NCI-H526 (cell line): ENCODE results near the gene SUZ12.
"Not testable (repeated sequence)": the region's sequence is repeated elsewhere in the genome, so short reads cannot be mapped to it uniquely, and the experiment has no call there.

ENCODE experiments used
- DNase-seq, 2 experiments: peaks; one replicate each; lab custom pipeline; 2025; lab: John Stamatoyannopoulos, UW

Gene SUZ12

DNA sequence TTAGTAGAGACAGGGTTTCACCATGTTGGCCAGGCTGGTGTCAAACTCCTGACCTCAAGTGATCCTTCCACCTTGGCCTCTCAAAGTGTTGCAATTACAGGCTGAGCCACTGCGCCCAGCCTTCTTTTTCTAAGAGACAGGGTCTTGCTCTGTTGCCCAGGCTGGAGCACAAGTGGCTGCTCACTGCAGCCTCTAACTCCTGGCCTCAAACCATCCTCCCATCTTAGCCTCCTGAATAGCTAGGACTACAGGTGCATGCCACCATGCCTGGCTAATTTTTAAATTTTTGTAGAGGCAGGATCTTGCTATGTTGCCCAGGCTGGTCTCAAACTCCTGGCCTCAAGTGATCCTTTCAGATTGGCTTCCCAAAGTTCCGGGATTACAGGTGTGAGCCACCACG lies 15.1 kb downstream of the SUZ12 start:
- DNase-seq, result not testable (repeated sequence)

DNA sequence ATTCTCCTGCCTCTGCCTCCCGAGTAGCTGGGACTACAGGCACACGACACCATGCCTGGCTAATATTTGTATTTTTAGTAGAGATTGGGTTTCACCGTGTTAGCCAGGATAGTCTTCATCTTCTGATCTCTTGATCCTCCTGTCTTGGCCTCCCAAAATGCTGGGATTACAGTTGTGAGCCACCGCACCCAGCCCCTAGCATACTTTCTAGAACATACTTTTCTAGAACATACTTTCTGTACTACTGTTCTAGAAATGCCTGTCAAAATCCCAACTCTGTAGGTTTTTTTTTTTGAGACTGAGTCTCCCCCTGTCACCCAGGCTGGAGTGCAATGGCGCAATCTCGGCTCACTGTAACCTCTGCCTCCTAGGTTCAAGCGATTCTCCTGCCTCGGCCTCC lies 27.3 kb downstream of the SUZ12 start:
- DNase-seq, result not testable (repeated sequence)

DNA sequence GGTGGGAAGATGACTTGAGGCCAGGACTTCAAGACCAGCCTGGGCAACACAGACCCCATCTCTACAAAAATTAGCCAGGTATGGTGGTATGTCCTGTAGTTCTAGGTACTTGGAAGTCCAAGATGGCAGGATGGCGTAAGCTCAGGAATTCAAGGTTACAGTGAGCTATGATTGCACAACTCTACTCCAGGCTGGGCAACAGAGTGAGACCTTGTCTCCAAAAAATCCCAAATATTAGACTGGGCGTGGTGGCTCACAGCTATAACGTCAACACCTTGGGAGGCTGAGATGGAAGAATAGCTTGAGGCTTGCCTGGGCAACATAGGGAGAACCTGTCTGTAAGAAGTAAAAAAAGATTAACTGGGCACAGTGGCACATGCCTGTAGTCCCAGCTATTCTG lies 30.8 kb downstream of the SUZ12 start:
- no peak for DNase-seq

DNA sequence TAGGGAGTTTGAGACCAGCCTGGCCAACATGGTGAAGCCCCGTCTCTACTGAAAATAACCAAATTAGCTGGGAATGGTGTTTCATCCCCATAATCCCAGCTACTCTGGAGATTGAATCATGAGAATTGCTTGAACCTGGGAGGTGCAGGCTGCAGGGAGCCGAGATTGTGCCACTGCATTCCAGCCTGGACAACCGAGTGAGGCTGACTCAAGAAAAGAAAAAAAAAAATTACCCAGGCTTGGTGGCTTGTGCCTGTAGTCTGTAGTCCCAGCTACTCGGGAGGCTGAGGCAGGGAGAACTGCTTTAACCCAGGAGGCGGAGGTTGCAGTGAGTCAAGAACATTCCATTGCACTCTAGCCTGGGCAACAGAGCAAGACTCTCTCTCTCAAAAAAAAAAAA lies 33.6 kb downstream of the SUZ12 start:
- not testable (repeated sequence) for DNase-seq

DNA sequence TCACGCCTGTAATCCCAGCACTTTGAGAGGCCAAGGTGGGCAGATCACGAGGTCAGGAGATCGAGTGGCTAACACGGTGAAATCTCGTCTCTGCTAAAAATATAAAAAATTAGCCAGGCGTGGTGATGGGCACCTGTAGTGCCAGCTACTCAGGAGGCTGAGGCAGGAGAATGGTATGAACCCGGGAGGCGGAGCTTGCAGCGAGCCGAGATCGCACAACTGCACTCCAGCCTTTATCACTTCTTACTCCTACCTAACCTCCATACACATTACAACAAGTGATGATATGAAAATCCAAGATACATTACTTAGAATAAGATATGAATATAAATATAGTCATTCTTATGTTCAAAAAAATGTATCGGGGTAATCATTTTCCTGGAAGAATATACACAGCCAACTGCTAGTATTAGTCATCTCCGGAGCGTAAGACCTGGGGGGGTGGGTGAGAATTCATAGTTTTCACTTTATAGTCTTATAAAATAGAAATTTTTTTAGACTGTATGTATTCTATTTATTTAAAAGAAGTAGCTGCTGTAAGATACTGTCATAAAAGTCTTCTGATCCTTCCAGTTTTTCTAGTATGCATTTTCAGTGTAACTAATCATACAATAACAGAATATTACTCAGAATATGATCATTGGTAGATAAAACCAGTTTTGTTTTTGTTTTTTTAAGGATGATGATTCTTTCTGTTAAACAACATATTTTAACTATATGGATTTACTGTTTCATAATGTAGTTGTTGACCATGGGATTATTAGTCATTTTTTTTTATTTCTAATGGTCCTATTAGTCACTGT lies 37.7 kb downstream of the SUZ12 start:
- DNase-seq, result not testable (repeated sequence)

DNA sequence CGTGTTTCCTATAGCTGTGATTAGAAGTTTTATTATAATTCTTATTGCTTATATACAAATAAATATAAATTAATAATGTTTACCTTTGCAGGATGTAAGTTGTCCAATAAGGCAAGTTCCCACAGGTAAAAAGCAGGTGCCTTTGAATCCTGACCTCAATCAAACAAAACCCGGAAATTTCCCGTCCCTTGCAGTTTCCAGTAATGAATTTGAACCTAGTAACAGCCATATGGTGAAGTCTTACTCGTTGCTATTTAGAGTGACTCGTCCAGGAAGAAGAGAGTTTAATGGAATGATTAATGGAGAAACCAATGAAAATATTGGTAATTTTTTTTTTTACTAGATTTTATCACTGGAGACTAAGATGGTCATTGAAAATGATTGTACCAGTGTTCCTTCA lies 38.6 kb downstream of the SUZ12 start:
- DNase-seq, result not testable (repeated sequence)

DNA sequence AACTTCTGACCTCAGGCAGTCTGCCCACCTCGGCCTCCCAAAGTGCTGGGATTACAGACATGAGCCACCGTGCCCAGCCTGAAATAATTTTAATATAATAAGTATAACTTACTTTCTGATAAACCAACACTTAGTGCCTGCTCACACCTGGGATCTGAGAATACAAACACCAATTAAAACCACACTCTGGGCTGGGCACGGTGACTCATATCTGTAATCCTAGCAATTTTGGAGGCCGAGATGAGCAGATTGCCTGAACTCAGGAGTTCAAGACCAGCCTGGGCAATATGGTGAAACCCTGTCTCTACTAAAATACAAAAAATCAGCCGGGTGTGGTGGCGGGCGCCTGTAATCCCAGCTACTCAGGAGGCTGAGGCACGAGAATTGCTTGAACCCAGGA lies 55.0 kb downstream of the SUZ12 start:
- not testable (repeated sequence) for DNase-seq

DNA sequence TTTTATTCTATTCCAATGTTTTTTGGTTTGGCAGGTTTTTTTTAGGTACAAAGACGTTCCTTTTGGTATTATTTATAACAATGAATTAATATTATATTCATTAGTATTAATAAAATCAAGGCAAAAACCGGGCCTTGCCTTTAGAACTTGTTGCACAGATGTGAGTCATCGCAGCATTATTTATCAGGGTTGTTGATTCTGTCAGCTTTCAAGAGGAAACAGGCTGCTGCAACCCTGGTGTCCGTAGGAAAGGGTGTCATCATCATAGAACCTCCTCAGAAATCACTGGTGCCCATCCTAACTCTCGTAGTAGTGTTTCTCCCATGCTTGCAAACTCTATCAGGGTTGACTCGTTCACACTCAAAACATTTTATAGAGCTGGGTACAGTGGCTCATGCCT lies 60.2 kb downstream of the SUZ12 start:
- no peak for DNase-seq

DNA sequence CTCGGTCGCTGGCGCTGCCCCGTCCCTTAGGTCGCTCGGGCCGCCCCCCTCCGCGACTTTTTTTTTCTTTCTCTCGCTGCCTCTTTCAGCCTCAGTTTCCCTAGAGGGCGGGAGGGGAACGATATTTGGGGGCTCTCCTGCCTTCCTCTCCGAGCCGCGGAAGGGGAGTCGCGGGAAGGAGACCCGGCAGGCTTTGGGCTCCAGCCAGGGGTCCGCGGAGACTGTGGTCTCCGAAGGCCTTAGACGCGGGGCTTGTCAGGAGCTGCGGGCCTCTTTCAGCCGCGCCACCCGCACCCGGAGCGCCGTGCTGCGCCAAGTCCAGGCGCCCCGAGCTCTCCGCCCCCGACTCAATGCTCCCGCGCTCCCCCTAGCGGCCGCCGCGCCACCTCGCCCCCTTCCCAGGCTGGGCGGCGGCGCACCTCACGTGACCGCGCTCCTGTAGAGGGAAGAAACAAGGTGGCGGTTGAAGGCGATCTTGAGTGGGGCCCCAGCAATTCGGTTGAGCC lies 70.2 kb downstream of the SUZ12 start, which contains the start of gene LRRC37B:
TSS of gene LRRC37B (plus strand) at position 427 of the 506 bp plus-strand sequence. CDS start 14,010 bp downstream, outside the sequence.
- peak; percentile 61 to 89 for DNase-seq

DNA sequence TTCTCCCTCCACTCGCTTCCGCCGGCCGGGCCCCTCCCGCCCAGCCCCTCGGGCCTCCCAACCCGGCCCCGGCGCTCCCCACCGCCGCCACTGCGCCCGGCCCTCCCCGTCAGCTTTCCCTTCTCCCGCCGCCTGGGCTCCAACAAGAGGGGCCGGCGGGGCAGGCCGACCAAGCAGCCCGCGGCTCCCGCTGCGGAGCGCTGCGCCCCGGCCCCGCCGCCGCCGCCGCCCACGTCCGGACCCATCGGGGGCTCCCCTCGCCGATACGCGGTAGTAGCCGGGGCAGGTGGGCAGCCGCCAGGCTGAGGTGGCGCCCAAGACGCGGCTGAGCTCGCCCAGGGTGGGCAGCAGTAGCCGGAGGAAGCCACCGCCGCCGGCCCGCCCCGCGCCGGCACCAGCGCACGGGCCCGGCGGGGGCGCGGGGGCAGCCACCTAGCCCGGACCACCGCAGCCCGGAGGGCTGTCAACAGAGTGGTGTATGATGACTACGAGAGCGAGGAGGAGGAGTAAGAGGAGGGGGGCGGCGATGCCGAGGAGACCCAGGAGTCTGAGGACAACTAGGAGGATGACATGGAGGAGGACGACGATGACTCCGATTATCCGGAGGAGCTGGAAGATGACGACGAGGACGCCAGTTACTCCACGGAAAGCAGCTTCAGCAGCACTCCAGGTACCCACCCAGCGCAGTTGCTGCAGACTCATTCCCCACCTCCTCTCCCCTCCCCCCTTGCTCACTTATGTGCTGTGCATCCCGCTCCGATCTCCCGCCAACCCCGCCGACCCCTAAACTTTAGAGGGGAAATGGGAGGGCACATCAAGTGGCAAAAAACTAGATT lies 70.9 kb downstream of the SUZ12 start:
- DNase-seq, result peak; percentile 34 to 79

DNA sequence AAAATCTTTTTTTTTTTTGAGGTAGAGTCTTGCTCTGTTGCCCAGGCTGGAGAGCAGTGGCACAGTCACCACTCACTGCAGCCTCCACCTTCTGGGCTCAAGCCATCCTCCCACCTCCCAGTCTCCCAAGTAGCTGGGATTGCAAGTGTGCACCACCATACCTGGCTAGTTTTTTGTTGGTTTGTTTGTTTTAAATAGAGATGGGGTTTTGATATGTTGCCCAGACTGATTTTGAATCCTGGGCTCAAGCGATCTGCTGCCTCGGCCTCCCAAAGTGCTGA lies 72.4 kb downstream of the SUZ12 start:
- DNase-seq, result no peak

DNA sequence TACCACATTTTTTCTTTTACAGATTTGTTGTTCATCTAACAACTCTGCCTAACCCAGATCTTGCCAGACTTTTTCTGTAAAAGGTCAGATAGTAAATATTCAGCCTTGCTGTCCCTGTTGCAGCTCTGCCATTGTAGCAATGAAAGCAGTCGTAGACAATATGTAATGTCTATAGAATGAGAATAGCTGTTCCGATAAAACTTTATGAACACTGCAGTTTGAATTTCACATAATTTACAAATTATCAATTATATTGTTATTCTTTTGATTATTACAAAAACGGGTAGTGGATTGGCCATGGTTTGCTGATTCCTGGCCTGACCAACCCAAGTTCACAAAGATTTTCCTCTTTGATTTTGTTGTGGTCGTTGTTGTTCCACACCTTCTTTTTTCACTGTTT lies 73.3 kb downstream of the SUZ12 start:
- DNase-seq, result no peak

DNA sequence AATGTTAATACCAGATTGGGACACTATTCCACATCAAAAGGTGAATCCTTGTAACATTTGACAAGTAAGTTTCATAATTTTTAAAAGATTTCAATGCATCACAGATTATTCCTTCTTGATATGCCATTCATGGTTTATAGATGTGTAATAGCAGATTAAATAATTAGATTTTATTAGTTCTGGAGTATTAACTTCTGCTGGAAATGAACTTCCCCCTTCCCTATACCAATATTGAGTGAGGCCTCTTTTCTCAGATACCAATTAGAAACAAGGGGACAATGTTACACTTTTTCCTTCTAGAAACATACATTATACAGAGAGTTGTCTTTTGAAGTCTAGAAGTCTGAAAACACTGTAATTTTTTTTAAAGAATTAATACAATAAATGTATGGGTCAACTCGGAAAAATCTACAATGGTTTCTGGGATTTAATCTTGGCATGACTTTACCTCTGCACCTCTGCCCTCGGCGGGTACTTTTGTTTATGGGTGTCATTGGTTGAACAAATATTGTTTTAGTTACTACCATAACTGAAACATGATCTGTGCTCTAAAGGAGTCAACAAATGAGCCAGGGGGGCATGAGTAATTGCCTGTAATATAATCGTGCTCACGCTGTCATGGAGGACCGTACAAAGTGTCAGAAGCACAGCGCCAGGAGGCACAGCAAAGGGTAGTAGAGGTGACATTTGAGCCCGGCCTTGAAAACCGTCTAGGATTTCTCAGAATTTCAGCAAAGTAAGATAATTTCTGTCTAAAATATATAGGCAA lies 78.6 kb downstream of the SUZ12 start:
- peak; percentile 54 to 70 for DNase-seq

DNA sequence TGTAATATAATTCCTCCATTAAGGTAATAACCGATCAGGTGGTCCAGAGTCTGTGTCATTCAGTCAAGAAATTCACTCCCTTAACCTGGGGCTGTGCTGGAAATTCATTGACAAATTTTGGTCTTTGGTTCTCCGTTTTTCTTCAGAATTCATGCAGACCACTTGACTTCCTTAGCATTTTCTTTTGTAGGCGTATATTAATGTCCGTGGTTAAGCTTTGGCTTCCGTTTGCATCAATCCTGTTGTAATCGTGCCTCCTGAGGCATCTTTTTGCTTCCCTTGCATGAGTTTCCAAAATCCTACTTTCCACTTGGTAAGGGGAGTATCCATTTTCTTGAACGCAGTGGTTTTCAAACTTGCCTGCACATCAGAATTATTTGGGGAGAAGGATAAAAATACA lies 79.4 kb downstream of the SUZ12 start:
- no peak for DNase-seq

DNA sequence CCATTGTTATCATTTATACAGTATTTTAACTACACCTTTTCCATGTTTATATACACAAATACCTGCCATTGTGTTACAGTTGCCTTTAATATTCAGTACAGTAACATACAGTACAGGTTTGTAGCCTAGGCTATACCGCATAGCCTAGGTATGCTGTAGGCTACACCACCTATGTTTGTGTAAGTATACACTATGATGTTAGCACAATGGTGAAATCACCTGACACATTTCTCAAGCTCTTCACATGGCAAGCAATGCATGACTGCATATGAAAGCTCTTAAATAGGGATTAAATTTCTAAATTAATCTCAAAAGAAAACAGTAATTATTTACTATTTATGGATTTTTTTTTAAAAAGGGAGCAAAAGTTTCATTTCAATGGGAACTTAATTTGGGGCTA lies 82.4 kb downstream of the SUZ12 start:
- no peak for DNase-seq

DNA sequence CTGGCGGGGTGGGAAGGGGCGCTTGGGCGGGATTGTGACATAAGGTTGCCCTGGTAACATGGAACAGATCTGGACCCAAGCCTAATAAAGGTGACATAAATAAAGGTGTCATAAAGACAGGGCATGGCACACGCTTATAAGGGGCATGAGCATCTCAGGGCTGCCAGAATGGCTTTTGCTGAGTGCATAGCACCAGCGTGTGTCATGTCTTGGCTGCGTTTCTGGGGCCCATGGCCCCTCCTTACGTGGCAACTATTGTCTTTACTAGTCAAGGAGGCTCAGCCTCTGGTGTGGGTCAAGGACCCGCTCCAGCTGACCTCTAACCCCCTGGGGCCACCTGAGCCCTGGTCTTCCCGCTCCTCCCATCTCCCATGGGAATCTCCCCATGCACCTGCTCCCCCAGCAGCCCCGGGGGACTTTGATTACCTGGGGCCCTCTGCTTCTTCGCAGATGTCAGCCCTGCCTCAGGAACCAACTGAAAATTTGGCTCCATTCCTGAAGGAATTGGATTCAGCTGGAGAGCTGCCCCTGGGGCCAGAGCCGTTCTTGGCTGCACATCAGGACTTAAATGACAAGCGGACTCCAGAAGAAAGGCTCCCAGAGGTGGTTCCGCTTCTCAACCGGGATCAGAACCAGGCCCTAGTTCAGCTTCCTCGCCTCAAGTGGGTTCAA lies 84.3 kb downstream of the SUZ12 start:
- peak in 1 of 2 experiments; percentile 3 for DNase-seq

DNA sequence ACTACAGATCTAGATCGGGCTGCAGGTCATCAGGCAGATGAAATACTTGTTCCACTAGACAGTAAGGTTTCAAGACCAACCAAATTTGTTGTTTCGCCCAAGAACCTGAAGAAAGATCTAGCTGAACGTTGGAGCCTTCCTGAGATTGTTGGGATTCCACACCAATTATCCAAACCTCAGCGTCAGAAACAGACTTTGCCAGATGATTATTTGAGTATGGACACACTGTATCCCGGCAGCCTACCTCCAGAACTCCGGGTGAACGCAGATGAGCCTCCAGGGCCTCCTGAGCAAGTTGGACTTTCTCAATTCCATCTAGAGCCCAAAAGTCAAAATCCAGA lies 84.8 kb downstream of the SUZ12 start:
- no peak for DNase-seq

DNA sequence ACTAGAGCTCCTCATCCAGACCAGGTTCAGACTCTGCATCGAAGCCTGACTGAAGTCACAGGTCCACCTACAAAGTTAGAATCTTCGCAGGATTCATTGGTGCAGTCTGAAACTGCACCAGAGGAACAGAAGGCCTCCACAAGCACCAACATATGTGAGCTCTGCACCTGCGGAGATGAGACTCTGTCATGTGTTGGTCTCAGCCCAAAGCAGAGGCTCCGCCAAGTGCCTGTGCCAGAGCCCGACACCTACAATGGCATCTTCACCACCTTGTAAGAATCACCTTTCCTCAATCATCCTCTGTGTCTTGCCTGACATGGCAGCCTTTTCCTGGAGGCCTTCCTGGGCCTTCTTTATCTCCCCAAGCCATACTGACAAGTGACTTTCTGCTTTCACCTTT lies 85.7 kb downstream of the SUZ12 start:
- not testable (repeated sequence) for DNase-seq

DNA sequence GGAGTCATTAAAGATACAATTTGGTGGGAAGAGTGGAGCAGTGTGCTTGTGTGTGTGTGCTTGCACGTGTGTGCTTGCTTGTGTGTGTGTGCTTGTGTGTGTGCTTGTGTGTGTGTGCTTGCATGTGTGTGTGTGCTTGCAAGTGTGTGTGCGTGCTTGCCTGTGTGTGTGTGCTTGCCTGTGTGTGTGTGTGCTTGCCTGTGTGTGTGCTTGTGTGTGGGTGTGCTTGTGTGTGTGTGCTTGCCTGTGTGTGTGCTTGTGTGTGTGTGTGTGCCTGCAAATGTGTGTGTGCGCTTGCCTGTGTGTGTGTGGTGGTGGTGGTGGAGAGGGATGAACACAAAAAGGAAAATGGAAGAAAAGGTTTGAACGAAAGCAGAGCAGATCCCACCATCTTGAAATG lies 90.5 kb downstream of the SUZ12 start:
- not testable (repeated sequence) for DNase-seq

DNA sequence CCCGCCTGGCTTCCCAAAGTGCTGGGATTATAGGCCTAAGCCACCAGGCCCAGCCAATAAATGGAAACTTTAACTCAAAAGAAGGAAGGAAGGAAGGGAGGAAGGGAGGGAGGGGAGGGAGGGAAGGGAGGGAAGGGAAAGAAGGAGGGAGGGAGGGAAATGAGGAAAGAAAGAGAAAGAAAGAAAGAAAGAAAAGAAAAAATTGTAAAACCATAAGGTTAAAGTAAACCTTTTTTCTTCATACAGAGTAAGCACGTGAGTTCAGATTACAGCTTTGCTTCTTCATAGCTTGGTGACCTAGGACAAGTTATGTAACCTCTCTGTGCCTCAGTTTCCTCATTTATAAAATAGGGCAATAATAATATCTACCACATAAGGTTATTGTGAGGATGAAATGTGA lies 96.4 kb downstream of the SUZ12 start:
- DNase-seq, result no peak

DNA sequence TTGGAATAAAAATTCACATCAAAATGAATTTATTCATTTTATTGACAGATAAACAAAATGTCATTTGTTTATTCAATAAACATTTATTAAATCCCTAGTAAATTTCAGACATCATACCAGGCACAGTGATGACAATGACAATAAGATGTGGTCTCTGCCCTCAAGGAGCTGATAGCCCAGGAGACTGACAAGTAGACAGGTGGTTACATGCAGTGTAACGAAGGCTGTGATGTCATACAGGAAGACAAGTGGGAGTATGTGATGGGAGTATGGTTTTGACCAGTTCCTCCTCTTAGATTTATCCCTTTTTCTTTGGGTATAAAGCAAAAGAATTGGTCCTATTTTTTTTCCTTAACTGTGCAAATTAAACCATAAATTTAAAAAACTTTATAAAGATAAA lies 97.0 kb downstream of the SUZ12 start:
- DNase-seq, result not testable (repeated sequence)

DNA sequence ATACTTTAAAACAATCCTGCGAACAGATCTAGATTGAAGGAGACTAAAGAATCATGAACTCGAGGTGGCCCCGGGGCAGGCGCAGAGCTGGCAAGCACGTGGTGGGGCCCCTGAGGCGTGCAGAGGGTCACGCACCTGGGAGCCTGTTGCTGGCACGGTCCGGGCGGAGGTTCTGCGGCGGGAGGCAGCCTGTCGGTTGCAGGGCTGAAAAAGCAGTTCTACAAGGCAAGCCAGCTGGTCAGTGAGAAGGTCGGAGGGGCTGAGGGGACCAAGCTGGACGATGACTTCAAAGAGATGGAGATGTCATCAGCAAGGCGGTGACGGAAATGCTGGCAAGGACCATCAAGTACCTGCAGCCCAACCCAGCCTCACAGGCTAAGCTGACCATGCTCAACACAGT lies 103.4 kb downstream of the SUZ12 start:
- not testable (repeated sequence) for DNase-seq
